Right lobe of liver (tissue), 6 donors: ENCODE measurements around the gene GALNTL6. TPM values are rescaled to one million over a fixed set of nuclear protein-coding genes. Genes with fewer than 3 reads are reported as not detected.

Experiments used
- ATAC-seq, 4 donors: fragments of 200-7000 bp; cut with Tn5 transposase; one replicate each; pipeline ENCODE4 v1.9.1; 2020; ENCODE audit warnings: mild to moderate bottlenecking in 4 of 4, moderate library complexity in 4 of 4
- DNase-seq, 3 donors: peaks; one replicate each; pipeline ENCODE4 v3.0.0-alpha.2; 2020
- H3K27ac ChIP-seq, 3 donors: fragments of 200-600 bp; one replicate each; pipeline ENCODE4 v1.8.0; 2022
- H3K27me3 ChIP-seq, 2 donors: fragments of 200-600 bp; one replicate each; pipeline ENCODE4 v1.8.0; 2022
- H3K36me3 ChIP-seq, 4 donors: fragments of 200-600 bp; sonication (generic) in 1 of 4; one replicate each; pipeline versions ENCODE4 v1.5.1 to v1.8.0; 2017 to 2022; ENCODE audit warnings: control low read depth in 1 of 4
- H3K4me1 ChIP-seq, 4 donors: fragments of 200-600 bp; sonication (generic) in 1 of 4; one replicate each; pipeline versions ENCODE4 v1.5.1 to v1.8.0; 2017 to 2022; ENCODE audit warnings: control low read depth in 1 of 4
- H3K4me3 ChIP-seq, 3 donors: fragments of 200-600 bp; one replicate each; pipeline ENCODE4 v1.8.0; 2022
- H3K9me3 ChIP-seq, 4 donors: fragments of 200-600 bp; sonication (generic) in 1 of 4; one replicate each; pipeline versions ENCODE4 v1.5.1 to v1.8.0; 2017 to 2022; ENCODE audit warnings: control low read depth in 1 of 4
- POLR2A ChIP-seq: fragments of 450-650 bp; IDR thresholded peaks from one replicate; pipeline ENCODE4 v1.6.1; 2017; ENCODE audit warnings: antibody characterized with exemption, mild to moderate bottlenecking
- WGBS: methylation state at CpG from one replicate; pipeline ENCODE4 v1.1.6; 2018; ENCODE audit warnings: low coverage, low lambda C conversion rate; ENCODE audit not compliant: insufficient coverage; ENCODE audit errors: missing lambda C conversion rate; 5-methylcytosine and 5-hydroxymethylcytosine counted together
- intact Hi-C, 2 donors: fragments of 100-400 bp; cut with DNase I; formaldehyde crosslinking; loops; one replicate each; pipeline versions ENCODE4 v1.11.2 to v1.14.1; 2022
- total RNA-seq, 6 experiments: library from RNA; depleted of rRNA in 2 of 6; stranded (reverse); fragments of >200 nt in 2 of 6; fragmentation: NEBNext Ultra II Directional in 3 of 6; extraction: Animal tissue kit (Norgen Biotek cat#: 25700) in 3 of 6; gene quantifications; one replicate each; pipeline versions ENCODE4 v1.1.0 to v1.2.4, GENCODE V29; 2016 to 2023
- TF ChIP-seq, protein P1 (sequence below), 4 donors: fragments of 200-600 bp in 3 of 4; fragments of 450-650 bp in 1 of 4; IDR thresholded peaks; one replicate each; pipeline versions ENCODE4 v1.5.1 to v1.8.0; 2016 to 2022; ENCODE audit warnings: antibody characterized with exemption in 4 of 4, mild to moderate bottlenecking in 2 of 4
- donor health status: DM: no; HTN: yes; CAD: no.
- donor health status: DM: no; HTN: no; CAD: no.
- donor health status: DM: no; HTN: no; CAD: no.
- donor health status: DM: no; HTN: yes; CAD: no.
- donor health status: DM: no; HTN: yes; CAD: no.

The GALNTL6 gene
- total RNA-seq, 6 experiments from 2014 or later, result 0.15 to 1.1 (median 0.30) TPM; not detected in 3

DNA sequence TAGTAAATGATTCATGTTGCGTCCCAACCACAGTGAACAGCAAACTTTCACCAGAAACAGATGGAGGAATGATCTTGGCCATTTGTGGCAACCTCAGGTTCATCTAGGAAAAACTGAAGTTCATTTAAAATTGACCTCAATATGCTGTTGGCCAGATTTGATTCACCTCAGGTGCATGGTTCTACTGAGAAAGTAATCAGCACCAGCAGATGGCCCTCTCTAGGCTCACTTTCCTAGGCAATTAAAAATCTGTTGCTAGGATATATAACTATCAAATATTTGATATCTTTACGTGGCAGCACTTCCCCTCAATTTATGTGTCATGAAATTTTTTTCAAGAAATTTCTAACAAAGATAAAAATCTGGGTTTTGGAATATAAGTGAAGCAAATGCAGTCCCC, 344.7 kb downstream of the GALNTL6 start:
- H3K4me3 ChIP-seq, result no peak overlapping the region

DNA sequence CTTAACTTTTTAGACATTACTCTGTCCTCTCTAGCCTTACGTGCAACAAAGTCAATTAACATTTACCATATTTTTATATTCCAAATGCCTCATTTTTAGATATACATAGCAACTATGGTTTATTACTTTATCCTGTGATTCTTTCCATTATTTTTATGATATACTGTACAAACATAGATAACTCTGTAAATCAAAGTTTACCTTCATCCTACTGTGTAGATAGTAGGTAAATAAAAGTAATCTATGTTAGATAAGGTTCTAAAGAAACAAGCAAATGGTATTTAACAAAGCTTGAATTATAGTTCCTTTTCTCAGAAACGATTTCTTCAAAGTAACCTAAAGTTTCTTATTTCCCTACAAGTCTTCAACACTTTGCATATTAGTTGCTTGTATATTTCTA, 350.0 kb downstream of the GALNTL6 start:
- intact Hi-C loops, result no loop called here

More for the DNA sequence above, 344.7 kb downstream of the GALNTL6 start:
- Histone ChIP-seq H3K9me3 (no peaks in the 10 kb centered on the region), H3K36me3 (no peaks in the 10 kb centered on the region), H3K27ac (no peak overlapping the region), H3K4me1 (no peaks in the 10 kb centered on the region), H3K27me3 (no peaks in the 10 kb centered on the region)
- ATAC-seq (no peak), DNase-seq (no peak)
- TF ChIP-seq POLR2A, result no peak
- TF ChIP-seq, protein P1, sequence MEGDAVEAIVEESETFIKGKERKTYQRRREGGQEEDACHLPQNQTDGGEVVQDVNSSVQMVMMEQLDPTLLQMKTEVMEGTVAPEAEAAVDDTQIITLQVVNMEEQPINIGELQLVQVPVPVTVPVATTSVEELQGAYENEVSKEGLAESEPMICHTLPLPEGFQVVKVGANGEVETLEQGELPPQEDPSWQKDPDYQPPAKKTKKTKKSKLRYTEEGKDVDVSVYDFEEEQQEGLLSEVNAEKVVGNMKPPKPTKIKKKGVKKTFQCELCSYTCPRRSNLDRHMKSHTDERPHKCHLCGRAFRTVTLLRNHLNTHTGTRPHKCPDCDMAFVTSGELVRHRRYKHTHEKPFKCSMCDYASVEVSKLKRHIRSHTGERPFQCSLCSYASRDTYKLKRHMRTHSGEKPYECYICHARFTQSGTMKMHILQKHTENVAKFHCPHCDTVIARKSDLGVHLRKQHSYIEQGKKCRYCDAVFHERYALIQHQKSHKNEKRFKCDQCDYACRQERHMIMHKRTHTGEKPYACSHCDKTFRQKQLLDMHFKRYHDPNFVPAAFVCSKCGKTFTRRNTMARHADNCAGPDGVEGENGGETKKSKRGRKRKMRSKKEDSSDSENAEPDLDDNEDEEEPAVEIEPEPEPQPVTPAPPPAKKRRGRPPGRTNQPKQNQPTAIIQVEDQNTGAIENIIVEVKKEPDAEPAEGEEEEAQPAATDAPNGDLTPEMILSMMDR (IDR thresholded peaks at IDR 0.05), result no peak
- intact Hi-C loops, result no loop called here
- 22% methylated on average over 2 of the region's 2 CpGs for WGBS

DNA sequence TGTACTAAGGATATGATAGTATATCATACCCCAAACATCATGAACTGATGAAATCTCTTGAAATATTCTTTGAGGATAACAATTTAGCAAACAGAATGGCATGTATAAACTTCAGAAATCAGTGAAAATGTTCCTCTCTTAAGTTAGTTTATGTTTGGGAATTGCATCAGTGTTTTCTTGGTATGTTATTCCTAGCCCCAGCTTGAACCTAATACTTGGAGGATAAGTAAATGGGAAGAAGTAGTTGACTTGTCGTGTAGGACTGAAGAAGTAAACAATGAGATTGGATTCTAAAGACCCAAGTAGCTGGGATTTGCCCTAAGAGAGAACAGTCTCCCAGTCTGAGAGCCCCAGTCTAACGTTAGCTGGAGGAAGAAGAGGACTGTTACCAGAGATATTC, 355.7 kb downstream of the GALNTL6 start:
- TF ChIP-seq POLR2A, result no peak
- TF ChIP-seq, protein P1 (IDR thresholded peaks at IDR 0.05), result no peak
- no peak for DNase-seq
- WGBS, result 20% methylated on average over 2 of the region's 2 CpGs

More for the DNA sequence above, 350.0 kb downstream of the GALNTL6 start:
- ATAC-seq, result no peak
- DNase-seq, result no peak
- no peaks in the 10 kb centered on the region for H3K36me3 ChIP-seq
- no peak overlapping the region for H3K4me3 ChIP-seq
- WGBS, result 23% methylated on average over 2 of the region's 2 CpGs
- TF ChIP-seq, protein P1 (IDR thresholded peaks at IDR 0.05), result no peak
- no peak for TF ChIP-seq POLR2A
- H3K9me3 ChIP-seq, result no peaks in the 10 kb centered on the region
- no peaks in the 10 kb centered on the region for H3K4me1 ChIP-seq
- H3K27ac ChIP-seq, result no peak overlapping the region
- no peaks in the 10 kb centered on the region for H3K27me3 ChIP-seq

DNA sequence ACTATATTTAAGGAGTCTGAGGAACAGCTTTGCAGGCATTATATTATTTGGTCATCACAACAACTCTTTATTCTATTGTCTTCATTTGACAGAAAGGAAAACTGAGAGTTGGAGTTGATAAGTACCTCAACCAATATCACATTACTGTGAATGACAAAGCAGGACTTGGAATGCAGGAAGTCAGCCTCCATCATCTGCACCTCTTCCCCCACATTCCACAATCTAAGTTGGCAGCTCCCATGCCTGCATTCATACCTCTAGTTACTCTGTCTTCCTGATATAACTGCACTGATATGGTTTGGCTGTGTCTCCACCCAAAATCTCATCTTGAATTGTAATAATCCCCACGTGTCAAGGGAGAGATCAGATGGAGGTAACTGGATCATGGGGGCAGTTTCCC, 356.7 kb downstream of the GALNTL6 start:
- no peak for ATAC-seq

More for the DNA sequence above, 355.7 kb downstream of the GALNTL6 start:
- Histone ChIP-seq H3K4me1 (no peaks in the 10 kb centered on the region), H3K27ac (no peak overlapping the region), H3K9me3 (no peaks in the 10 kb centered on the region), H3K27me3 (no peaks in the 10 kb centered on the region), H3K4me3 (no peak overlapping the region), H3K36me3 (no peaks in the 10 kb centered on the region)
- intact Hi-C loops, result no loop called here
- no peak for ATAC-seq

More for the DNA sequence above, 356.7 kb downstream of the GALNTL6 start:
- no peak for DNase-seq
- H3K9me3 ChIP-seq, result no peaks in the 10 kb centered on the region
- no peak for TF ChIP-seq POLR2A
- TF ChIP-seq, protein P1 (IDR thresholded peaks at IDR 0.05), result no peak
- H3K36me3 ChIP-seq, result no peaks in the 10 kb centered on the region
- no peak overlapping the region for H3K4me3 ChIP-seq
- H3K4me1 ChIP-seq, result no peaks in the 10 kb centered on the region
- H3K27me3 ChIP-seq, result no peaks in the 10 kb centered on the region
- WGBS, result 31% methylated on average over 1 of the region's 1 CpG
- intact Hi-C loops, result no loop called here
- H3K27ac ChIP-seq, result no peak overlapping the region
